H54 (cell line): ENCODE measurements around the gene UCN3.
"Not testable (repeated sequence)": the region's sequence is repeated elsewhere in the genome, so short reads cannot be mapped to it uniquely, and the experiment has no call there.

Experiments
- DNase-seq: peaks from one replicate; pipeline ENCODE4 v3.0.0; 2011; ENCODE audit warnings: low spot score, mixed read lengths; ENCODE audit not compliant: insufficient read length
- FAIRE-seq: peaks from 3 replicates; lab custom pipeline; 2011; peaks lifted over from hg19 to GRCh38; lab: Jason Lieb, UNC
- POLR2A ChIP-seq: IDR thresholded peaks from 2 replicates; pipeline ENCODE4 v1.6.1; 2011; ENCODE audit warnings: low read depth, mild to moderate bottlenecking, low read length

UCN3 gene

DNA sequence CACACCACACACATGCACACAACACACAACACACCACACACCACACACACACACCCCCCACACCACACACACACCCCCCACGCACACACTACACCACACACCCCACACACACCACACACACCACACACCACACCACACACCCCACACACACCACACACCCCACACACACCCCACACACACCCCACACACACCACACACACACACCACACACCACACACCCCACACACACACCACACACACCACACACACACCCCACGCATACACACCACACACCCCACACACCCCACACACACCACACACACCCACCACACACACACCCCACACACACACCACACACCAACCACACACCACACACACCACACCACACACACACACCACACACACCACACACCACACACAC, 16.4 kb downstream of the UCN3 start:
- no peak for FAIRE-seq
- no peak for TF ChIP-seq POLR2A

DNA sequence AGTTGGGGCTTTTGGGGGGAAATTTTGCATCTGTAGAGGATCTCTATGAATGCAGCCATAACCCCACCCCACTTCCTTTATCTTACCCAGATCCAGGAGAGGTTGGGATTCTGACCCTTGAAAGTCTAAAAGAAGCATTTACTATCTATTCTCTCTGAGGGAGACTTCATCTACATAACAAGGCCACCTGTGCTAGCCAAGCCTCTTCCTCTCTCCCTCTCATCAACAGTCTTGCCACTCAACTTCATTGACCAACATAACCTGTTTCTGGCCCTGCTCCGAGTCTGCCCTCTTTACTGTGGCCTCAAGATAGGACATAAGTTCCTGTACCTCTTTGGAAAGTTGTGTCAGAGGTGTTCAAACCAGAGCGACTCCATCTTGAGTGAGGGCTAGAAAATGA, 20.5 kb downstream of the UCN3 start:
- FAIRE-seq (no peak), DNase-seq (no peak)

More for the DNA sequence above, 16.4 kb downstream of the UCN3 start:
- DNase-seq = no peak

DNA sequence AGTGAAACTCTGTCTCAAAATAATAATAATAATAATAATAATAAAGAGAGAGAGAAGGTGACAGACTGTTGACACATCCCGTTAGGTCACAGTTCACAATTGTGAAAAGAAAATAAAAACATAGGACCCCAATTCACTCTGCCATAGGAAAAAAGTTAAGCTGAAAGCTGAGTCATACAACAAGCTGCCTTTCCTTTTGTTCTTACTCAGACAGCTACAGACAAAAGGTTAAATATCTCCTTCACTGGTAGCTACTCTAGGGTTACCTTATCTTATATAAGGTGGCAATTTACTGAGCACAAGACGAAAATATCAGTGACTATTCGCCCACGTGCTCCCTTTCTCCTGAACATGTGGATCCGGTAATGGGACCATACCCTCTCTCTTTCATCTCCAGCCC, 22.4 kb downstream of the UCN3 start:
- TF ChIP-seq POLR2A = no peak
- no peak for FAIRE-seq
- DNase-seq = no peak

More for the DNA sequence above, 20.5 kb downstream of the UCN3 start:
- no peak for TF ChIP-seq POLR2A

DNA sequence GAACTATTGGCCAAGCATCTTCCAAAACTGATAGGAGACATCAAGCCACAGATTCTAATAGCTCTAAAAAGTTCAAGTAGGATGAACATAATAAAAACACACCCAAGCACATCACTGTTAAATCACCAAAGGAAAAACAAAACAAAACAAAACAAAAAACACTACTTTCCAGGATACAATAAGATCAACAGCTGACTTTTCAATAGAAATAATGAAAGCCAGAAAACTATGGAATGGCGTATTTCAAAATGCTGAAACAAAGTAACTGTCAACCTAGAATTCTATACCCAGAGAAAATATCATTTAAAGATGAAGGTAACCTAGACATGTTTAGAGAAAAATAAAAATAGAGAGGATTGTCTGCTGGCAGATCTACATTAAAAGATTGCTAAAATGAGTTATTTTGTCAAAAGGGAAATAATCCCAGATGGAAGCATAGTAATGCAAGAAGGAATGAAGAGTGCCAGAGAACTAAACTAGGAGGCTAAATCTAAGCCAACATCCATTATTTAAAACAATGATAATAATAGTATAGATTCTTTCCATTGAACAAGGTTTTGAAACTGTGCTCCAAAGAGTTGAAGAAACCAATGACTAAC, 25.9 kb downstream of the UCN3 start:
- FAIRE-seq = no peak

DNA sequence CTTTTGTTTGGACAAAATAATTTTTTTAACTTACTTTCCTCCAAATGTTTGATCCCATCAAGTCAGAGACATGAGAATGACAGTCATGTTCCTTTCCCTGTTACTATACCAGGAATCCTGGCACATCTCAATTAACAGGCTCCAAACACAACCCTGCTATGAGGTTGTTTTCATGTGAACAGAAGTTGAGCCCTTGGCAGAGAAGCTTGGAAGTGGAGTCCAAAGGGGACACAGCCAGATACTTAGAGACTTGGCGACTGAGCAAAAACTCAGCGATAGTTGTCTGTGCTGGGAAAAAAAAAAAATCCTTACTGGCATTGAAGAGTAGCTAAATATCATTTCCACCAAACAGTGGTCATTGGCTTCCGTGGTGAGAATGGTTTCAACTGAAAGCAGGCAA, 27.0 kb downstream of the UCN3 start:
- no peak for TF ChIP-seq POLR2A
- FAIRE-seq = no peak
- DNase-seq = no peak

More for the DNA sequence above, 25.9 kb downstream of the UCN3 start:
- TF ChIP-seq POLR2A = no peak
- no peak for DNase-seq

DNA sequence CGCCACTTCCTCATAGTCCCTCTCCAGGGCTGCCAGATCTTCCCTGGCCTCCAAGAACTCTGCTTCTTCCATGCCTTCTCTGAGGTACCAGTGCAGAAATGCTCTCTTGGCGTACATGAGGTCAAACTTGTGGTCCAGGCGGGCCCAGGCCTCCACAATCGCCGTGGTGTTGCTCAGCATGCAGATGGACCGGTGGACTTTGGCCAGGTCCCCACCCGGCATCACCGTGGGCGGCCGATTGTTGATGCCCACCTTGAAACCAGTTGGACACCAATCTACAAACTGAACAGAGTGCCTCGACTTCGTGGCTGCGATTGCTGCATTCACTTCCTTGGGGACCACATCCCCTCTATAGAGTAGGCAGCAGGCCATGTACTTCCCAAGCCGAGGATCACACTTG, 28.8 kb downstream of the UCN3 start:
- FAIRE-seq (no peak), DNase-seq (no peak)
- no peak for TF ChIP-seq POLR2A

DNA sequence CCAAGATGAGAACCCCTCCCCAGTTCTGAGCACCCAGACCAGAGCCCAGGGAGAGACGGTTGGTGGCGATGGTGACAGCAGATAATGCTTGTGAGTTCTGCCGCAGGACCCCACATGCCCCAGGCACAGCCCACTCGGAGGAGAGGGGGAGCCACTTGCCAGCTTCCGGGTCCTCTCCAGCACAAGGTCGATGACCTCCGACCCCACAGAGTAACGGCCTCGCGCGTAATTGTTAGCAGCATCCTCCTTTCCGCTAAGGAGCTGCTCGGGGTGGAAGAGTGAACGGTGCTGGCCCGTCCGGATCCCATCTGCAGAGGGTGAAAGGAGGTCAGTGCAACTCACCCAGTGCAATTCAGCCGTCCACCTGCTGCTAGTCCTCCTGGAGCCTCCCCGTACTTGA, 30.4 kb downstream of the UCN3 start:
- TF ChIP-seq POLR2A = no peak
- no peak for FAIRE-seq
- DNase-seq = no peak

DNA sequence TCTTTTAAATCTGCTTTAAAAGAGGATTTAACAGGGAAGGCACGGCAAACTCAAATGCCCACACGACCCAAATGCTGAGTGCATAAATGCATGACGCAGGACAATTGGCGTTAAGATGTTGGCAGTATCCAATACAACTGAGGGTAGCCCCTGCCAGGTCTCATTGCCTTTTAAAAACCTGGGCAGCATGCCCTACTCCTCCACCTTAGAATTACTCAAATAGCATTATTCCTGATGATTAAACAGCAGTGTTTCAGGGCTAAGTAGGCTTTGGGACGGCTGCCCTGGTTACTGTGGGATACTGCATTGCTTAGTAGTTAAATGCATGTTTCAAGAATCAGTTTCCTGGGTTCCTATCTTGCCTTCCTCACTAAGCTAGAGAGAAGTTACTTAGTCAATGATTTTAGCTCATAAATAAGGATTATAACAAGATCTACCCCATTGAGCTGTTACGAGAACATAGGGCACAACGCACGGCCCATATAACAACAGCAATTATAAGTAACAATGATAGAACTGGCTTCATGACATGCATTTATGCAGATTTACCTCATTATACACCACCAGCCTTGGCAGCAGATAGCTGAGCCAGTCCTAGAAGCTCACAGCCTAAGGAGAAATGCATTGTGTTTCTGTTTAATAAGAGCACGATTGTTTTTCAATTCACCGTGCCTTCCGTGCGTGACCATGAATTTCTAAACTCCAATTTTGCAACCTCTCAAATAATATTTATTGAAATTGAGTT, 32.0 kb downstream of the UCN3 start:
- FAIRE-seq (no peak), DNase-seq (no peak)
- no peak for TF ChIP-seq POLR2A

DNA sequence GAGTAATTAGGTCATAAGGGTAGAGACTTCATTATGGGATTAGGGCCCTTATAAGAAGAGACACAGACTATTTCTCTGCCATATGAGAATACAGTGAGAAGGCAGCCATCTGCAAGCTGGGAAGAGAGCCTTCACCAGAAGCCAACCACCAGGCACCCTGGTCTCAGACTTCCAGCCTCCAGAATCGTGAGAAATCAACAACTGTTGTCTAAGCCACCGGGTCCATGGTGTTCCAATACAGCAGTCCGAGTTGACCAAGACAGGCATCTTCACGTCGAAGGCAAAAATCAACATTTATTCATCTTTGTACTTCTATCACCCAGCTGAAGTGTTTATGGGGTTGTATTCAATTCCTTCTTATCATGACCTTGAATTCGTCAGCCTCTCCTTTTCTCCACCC, 34.6 kb downstream of the UCN3 start:
- FAIRE-seq = no peak
- TF ChIP-seq POLR2A = no peak

DNA sequence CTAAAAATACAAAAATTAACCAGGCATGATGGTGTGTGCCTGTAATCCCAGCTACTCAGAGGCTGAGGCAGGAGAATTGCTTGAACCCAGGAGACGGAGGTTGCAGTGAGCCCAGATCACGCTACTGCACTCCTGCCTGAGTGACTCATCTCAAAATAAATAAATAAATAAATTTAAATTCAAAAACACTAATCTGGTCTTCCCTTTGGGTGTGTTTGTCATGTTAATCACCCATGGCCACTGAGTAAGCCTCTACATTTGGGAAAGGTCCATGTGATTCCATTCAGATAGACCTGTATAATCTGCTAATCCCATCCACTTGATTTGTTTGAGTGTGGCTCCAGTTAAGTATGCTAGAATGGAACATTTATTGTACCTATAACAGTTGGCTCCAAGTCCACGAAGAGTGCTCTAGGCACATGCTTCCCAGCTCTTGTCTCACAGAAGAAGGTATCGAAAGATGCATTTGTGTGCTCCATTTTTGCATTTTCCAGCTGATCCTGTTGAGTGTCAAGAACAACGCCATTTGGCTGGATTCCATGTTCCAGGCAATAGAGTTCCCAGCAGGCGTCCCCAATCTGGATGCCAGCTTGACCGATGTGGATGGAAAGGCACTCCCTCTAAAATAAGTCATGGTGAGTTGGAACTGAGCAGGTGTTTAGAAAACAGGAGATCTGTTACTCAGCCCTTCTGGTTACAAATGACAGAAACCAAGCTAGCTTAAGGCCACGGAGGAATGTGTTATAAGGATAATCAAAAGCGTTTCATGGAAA, 35.9 kb downstream of the UCN3 start:
- FAIRE-seq (no peak), DNase-seq (no peak)
- TF ChIP-seq POLR2A = no peak

More for the DNA sequence above, 34.6 kb downstream of the UCN3 start:
- DNase-seq = no peak

DNA sequence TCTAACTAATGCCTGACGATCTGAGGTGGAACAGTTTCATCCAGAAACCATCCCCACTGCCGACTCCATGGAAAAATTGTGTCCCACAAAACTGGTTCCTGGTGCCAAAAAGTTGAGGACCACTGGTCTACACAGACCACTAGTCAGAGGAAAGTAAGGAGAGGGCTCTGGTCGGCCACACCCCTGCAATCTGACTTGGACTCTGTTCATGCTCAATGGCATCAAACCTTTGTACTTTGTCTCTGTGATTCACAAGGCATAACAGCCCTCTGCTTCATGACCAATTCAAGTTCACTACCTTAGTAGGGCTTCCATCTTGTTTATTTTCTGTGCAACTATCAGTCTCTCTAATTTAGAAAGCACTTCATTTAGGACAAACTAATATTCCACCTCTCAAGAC, 38.0 kb downstream of the UCN3 start:
- DNase-seq = no peak
- TF ChIP-seq POLR2A = no peak
- no peak for FAIRE-seq

DNA sequence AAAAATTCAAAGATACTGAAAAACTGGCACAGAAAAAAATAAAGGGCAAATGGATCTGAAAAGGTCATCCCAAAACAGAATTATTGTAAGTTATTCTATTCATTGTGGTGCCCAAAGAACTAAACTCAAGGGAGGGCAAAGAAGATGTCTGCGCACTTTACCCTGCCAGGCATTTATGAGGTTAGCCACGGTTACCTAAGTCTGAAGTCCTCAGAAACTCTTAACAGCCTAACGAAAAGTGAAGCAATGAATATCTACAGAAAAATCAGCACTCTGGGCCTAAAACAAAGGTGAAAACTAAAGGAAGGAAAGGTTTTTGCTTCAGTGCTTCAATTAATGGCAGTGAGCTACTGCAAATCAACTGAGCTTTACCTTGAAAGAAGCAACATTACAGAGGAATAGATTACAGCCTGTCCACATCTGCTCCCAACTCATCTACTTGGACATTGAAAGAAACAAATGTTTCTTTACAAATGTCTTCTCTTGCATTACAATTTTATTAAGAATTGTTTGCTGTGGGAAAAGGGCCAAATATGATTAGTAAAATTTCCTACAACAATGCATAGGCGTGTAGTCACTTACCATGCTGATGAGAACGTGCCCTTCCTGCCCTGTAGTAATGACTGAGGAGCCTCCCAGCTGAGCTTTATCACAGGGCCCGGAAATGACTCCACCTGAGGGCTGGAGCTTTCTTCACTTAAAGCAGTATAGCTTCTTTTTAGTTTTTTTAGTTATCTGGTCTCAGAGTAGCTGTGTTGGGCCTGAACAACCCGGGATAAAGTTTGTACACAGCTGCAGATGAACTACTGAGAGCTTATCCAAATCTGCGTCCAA, 39.7 kb downstream of the UCN3 start, which contains the start of gene TUBAL3:
TUBAL3 (minus strand) TSS at position 621 of the 834 bp plus-strand sequence; CDS start at position 585, 36 bp downstream.
- DNase-seq = no peak
- no peak for FAIRE-seq
- no peak for TF ChIP-seq POLR2A

DNA sequence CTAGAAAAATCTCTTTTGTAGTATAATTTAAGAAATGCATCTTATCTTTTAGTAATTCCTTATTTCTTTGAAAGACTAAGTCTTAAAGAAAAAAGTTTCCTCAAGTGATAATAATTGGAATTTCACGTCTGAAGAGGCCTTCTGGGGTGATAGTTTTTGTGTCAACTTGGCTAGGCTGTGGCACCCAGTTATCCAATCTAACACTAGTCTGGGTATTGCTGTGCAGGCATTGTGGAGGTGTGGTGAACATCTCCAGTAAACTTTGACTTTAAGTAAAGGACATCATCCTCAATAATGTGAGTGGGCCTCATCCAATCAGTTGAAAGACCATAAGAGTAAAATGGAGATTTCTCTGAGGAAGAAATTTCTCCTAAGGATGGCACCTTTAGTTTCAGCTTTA, 42.2 kb downstream of the UCN3 start:
- DNase-seq (no peak), FAIRE-seq (no peak)
- TF ChIP-seq POLR2A = no peak

DNA sequence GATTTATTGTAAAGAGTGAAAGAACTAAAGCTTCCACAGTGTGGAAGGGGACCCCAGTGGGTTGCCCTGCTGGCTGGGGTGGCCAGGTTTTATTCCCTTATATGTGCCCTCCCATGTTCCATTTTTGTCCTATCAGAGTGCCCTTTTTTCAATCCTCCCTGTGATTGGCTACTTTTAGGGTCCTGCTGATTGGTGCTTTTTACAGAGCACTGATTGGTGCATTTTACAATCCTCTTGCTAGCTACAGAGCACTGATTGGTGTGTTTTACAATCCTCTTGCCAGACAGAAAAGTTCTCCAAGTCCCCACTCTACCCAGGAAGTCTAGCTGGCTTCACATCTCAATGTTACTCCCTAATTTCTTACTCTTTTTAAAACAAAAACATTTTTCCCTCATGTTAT, 46.0 kb downstream of the UCN3 start:
- not testable (repeated sequence) for FAIRE-seq

More for the DNA sequence above, 46.0 kb downstream of the UCN3 start:
- not testable (repeated sequence) for DNase-seq
